ENCODE measurements around the gene ADGRL3. TPM values are rescaled to one million over a fixed set of nuclear protein-coding genes. Genes with fewer than 3 reads are reported as not detected.

ADGRL3 gene
- total RNA-seq, 2 experiments from 2014 or later = not detected

GRCh38 chr4:61425315-61425714, 225.2 kb downstream of the ADGRL3 start:
- Histone ChIP-seq H3K9me2 (ENCODE audit: insufficient read depth, low read length) (no peaks in the 10 kb centered on the region), H3K4me3 (ENCODE audit: low read depth, low read length, poor library complexity, severe bottlenecking) (no peak overlapping the region), H3K27ac (ENCODE audit: low read depth, low read length, poor library complexity, severe bottlenecking) (no peak overlapping the region), H4K20me1 (ENCODE audit: insufficient read depth, low read length) (no peaks in the 10 kb centered on the region), H3K79me2 (ENCODE audit: insufficient read depth, low read depth, low read length) (no peaks in the 10 kb centered on the region), H3K4me1 (ENCODE audit: insufficient read depth, low read length, poor library complexity, severe bottlenecking) (no peaks in the 10 kb centered on the region), H2AFZ (ENCODE audit: low read length) (no peak overlapping the region), H3K4me2 (ENCODE audit: low read length) (no peak overlapping the region), H3K36me3 (ENCODE audit: insufficient read depth, low read length) (no peaks in the 10 kb centered on the region), H3K9me3 (ENCODE audit: low read length) (no peaks in the 10 kb centered on the region)
- no TSS peak for BruUV-seq (replicated peaks)
- ChIA-PET POLR2A (no interaction called here), CTCF (ENCODE audit: unreplicated experiment) (no interaction called here)
- TF ChIP-seq CTCF (conservative IDR thresholded peaks at IDR 0.05; ENCODE audit: low read length) = no peak
- TF ChIP-seq EZH2phosphoT487 (IDR thresholded peaks at IDR 0.05; ENCODE audit: borderline replicate concordance, low read depth, low read length) = no peak
- intact Hi-C loops (cut with micrococcal nuclease; ENCODE audit: unreplicated experiment) = no loop called here
- DNase-seq (ENCODE audit: low spot score) = no peak

DNA sequence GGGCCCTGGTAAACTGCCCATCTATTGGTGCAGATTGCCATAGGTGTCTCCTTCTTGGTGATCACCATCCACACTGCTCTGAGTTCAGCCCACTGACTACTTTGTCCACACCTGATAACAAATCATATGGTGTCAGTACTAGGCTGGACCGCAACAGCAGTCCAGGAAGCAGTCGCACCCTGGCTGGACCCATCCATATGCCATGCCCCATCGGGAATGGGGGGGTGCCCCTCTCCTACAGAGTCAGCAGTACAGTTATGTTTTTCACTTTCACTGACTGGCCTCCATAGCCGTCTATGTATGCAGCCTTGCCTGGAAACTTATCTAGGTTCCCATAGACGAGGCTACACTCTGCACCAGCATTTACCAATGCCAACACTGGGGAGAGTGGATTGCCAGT, 226.1 kb downstream of the ADGRL3 start:
- Histone ChIP-seq H3K4me3 (ENCODE audit: low read depth, low read length, poor library complexity, severe bottlenecking) (no peak overlapping the region), H3K4me1 (ENCODE audit: insufficient read depth, low read length, poor library complexity, severe bottlenecking) (no peaks in the 10 kb centered on the region), H2AFZ (ENCODE audit: low read length) (no peak overlapping the region), H3K9me3 (ENCODE audit: low read length) (no peaks in the 10 kb centered on the region), H3K36me3 (ENCODE audit: insufficient read depth, low read length) (no peaks in the 10 kb centered on the region), H3K79me2 (ENCODE audit: insufficient read depth, low read depth, low read length) (no peaks in the 10 kb centered on the region), H3K9me2 (ENCODE audit: insufficient read depth, low read length) (no peaks in the 10 kb centered on the region), H4K20me1 (ENCODE audit: insufficient read depth, low read length) (no peaks in the 10 kb centered on the region), H3K27ac (ENCODE audit: low read depth, low read length, poor library complexity, severe bottlenecking) (no peak overlapping the region), H3K4me2 (ENCODE audit: low read length) (no peak overlapping the region)
- BruUV-seq (replicated peaks) = no TSS peak
- no peak for DNase-seq (ENCODE audit: low spot score)
- ChIA-PET POLR2A (no interaction called here), CTCF (ENCODE audit: unreplicated experiment) (no interaction called here)
- TF ChIP-seq EZH2phosphoT487 (IDR thresholded peaks at IDR 0.05; ENCODE audit: borderline replicate concordance, low read depth, low read length) = no peak
- no peak for TF ChIP-seq CTCF (conservative IDR thresholded peaks at IDR 0.05; ENCODE audit: low read length)
- intact Hi-C loops (cut with micrococcal nuclease; ENCODE audit: unreplicated experiment) = no loop called here

GRCh38 chr4:61427099-61427817, 227.1 kb downstream of the ADGRL3 start:
- H2AFZ ChIP-seq (ENCODE audit: low read length) = no peak overlapping the region
- intact Hi-C loops (cut with micrococcal nuclease; ENCODE audit: unreplicated experiment) = no loop called here
- no TSS peak for BruUV-seq (replicated peaks)

More at GRCh38 chr4:61427099-61427817, 227.1 kb downstream of the ADGRL3 start:
- POLR2A ChIA-PET = no interaction called here
- H3K27ac ChIP-seq (ENCODE audit: low read depth, low read length, poor library complexity, severe bottlenecking) = no peak overlapping the region
- no peak for DNase-seq (ENCODE audit: low spot score)
- H3K4me3 ChIP-seq (ENCODE audit: low read depth, low read length, poor library complexity, severe bottlenecking) = no peak overlapping the region
- H3K9me2 ChIP-seq (ENCODE audit: insufficient read depth, low read length) = no peaks in the 10 kb centered on the region
- H3K36me3 ChIP-seq (ENCODE audit: insufficient read depth, low read length) = no peaks in the 10 kb centered on the region
- no peak overlapping the region for H3K4me2 ChIP-seq (ENCODE audit: low read length)
- no peaks in the 10 kb centered on the region for H4K20me1 ChIP-seq (ENCODE audit: insufficient read depth, low read length)
- no peaks in the 10 kb centered on the region for H3K79me2 ChIP-seq (ENCODE audit: insufficient read depth, low read depth, low read length)
- no peaks in the 10 kb centered on the region for H3K4me1 ChIP-seq (ENCODE audit: insufficient read depth, low read length, poor library complexity, severe bottlenecking)
- no peaks in the 10 kb centered on the region for H3K9me3 ChIP-seq (ENCODE audit: low read length)
- TF ChIP-seq EZH2phosphoT487 (IDR thresholded peaks at IDR 0.05; ENCODE audit: borderline replicate concordance, low read depth, low read length) (no peak), CTCF (conservative IDR thresholded peaks at IDR 0.05; ENCODE audit: low read length) (no peak)
- CTCF ChIA-PET (ENCODE audit: unreplicated experiment) = no interaction called here

All from OCI-LY7 (cell line).